CD4-positive, CD25-positive, alpha-beta regulatory T cell (primary cell): Measurements from ENCODE around the gene ITGAX. TPM values are rescaled to one million over a fixed set of nuclear protein-coding genes. Genes with fewer than 3 reads are reported as not detected.
"Not testable (repeated sequence)": the region's sequence is repeated elsewhere in the genome, so short reads cannot be mapped to it uniquely, and the experiment has no call there.

Experiments
- ATAC-seq, 2 donors: fragments of 150-1000 bp; cut with Tn5 transposase; one replicate each; pipeline ENCODE4 v1.10.0; 2021; ENCODE audit warnings: low read depth in 2 of 2, moderate number of reproducible peaks in 2 of 2, moderate library complexity in 1 of 2
- DNase-seq, 3 donors: peaks; one replicate each; pipeline versions ENCODE4 v3.0.0 to v3.0.0-alpha.2; 2012 to 2022; ENCODE audit warnings: mixed read lengths in 1 of 3
- H3K27ac ChIP-seq: one replicate; pipeline ENCODE4 v1.7.0; 2013; ENCODE audit warnings: mild to moderate bottlenecking, low read length; ENCODE audit not compliant: insufficient read depth, poor library complexity, severe bottlenecking
- H3K27me3 ChIP-seq: one replicate; pipeline ENCODE4 v1.7.0; 2013; ENCODE audit warnings: low read length; ENCODE audit not compliant: control insufficient read depth, insufficient read depth
- H3K36me3 ChIP-seq: one replicate; pipeline ENCODE4 v1.7.0; 2013; ENCODE audit warnings: mild to moderate bottlenecking, low read length, moderate library complexity; ENCODE audit not compliant: control insufficient read depth, insufficient read depth
- H3K4me1 ChIP-seq: 2 replicates; pipeline ENCODE4 v1.7.0; 2013; ENCODE audit warnings: mild to moderate bottlenecking, low read length; ENCODE audit not compliant: insufficient read depth, control insufficient read depth, poor library complexity, severe bottlenecking
- H3K4me3 ChIP-seq: one replicate; pipeline ENCODE4 v1.7.0; 2013; ENCODE audit warnings: low read depth, mild to moderate bottlenecking, low read length, moderate library complexity
- H3K9me3 ChIP-seq, 2 experiments: 1 replicate in 1 of 2; 2 replicates in 1 of 2; pipeline ENCODE4 v1.7.0; 2013; ENCODE audit warnings: low read length in 2 of 2, mild to moderate bottlenecking in 1 of 2, moderate library complexity in 1 of 2; ENCODE audit not compliant: control insufficient read depth in 2 of 2
- H3K27ac Mint-ChIP-seq, 3 donors: one replicate each; pipeline ENCODE4 v1.8.0; 2020 to 2022; ENCODE audit warnings: mild to moderate bottlenecking in 3 of 3, mixed read lengths in 3 of 3, moderate library complexity in 2 of 3
- H3K27me3 Mint-ChIP-seq: one replicate; pipeline ENCODE4 v1.8.0; 2022; ENCODE audit warnings: mild to moderate bottlenecking, mixed read lengths
- H3K36me3 Mint-ChIP-seq: one replicate; pipeline ENCODE4 v1.8.0; 2020; ENCODE audit warnings: mixed read lengths
- H3K4me1 Mint-ChIP-seq, 4 donors: one replicate each; pipeline ENCODE4 v1.8.0; 2020 to 2022; ENCODE audit warnings: mixed read lengths in 4 of 4, mild to moderate bottlenecking in 1 of 4
- H3K4me3 Mint-ChIP-seq, 4 donors: one replicate each; pipeline ENCODE4 v1.8.0; 2020 to 2022; ENCODE audit warnings: mild to moderate bottlenecking in 4 of 4, mixed read lengths in 4 of 4, moderate library complexity in 3 of 4
- H3K9me3 Mint-ChIP-seq, 7 donors: one replicate each; pipeline ENCODE4 v1.8.0; 2020 to 2022; ENCODE audit warnings: mixed read lengths in 7 of 7, mild to moderate bottlenecking in 3 of 7, moderate library complexity in 2 of 7
- polyA plus RNA-seq, 4 donors: library from polyadenylated mRNA; unstranded; fragments of 300-500 nt; fragmentation: Illumina TruSeq; gene quantifications; one replicate each; pipeline ENCODE4 v1.2.3, GENCODE V29; 2021
- total RNA-seq: library from RNA; stranded (reverse); gene quantifications from one replicate; pipeline ENCODE4 v1.2.3, GENCODE V29; 2022

The ITGAX gene
- total and polyA plus RNA-seq, 5 donors from 2014 or later, result 0.47 to 1.9 TPM; not detected in 3

DNA sequence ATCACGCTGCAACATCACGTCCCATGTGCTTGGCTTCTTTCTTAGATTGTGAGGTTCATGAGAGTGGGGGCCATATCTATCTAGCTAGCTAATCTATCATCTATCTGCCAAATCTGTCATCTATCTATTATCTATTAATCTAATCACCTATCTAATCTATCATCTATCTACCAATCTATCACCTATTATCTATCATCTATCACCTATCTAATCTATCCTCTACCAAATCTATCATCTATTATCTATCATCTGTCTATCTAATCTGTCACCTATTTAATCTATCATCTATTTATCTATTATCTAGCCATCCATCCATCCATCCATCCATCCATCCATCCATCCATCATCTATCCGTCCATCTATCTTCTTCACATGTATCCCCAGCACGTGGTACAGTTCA is 59.0 kb downstream of the ITGAX start:
- H3K4me3 ChIP-seq, result no peak overlapping the region
- H3K27me3 Mint-ChIP-seq, result peaks cover 5% of the 10 kb centered on the region
- no peak overlapping the region for H3K27ac ChIP-seq
- no peak for DNase-seq
- no peaks in the 10 kb centered on the region for H3K36me3 ChIP-seq
- H3K36me3 Mint-ChIP-seq, result no peaks in the 10 kb centered on the region
- ATAC-seq, result no peak
- H3K9me3 ChIP-seq, result no peaks in the 10 kb centered on the region
- H3K27ac Mint-ChIP-seq, result no peak overlapping the region
- no peak overlapping the region for H3K4me3 Mint-ChIP-seq
- peaks cover 0 to 3% (median 0%) of the 10 kb centered on the region in 7 donors for H3K9me3 Mint-ChIP-seq
- H3K4me1 ChIP-seq, result no peaks in the 10 kb centered on the region
- H3K27me3 ChIP-seq, result no peaks in the 10 kb centered on the region
- no peaks in the 10 kb centered on the region for H3K4me1 Mint-ChIP-seq

DNA sequence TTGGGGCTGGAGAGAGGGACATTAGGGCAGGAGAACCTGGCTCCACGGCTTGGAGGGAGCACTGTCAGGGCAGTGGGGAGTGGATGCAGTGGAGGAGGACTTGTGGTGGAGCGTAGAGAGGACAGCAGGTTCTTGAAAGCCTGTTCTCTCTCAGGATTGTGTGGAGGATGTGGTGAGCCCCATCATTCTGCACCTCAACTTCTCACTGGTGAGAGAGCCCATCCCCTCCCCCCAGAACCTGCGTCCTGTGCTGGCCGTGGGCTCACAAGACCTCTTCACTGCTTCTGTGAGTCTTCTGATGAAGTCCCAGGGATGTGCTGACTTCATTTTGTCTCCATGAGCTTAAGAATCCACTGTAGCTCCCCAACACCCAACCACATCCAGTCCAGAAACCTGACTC is 59.7 kb downstream of the ITGAX start:
- ATAC-seq (no peak), DNase-seq (peak in 1 of 3 donors; percentile 26)
- Mint-ChIP-seq H3K4me3 (no peak overlapping the region), H3K4me1 (no peaks in the 10 kb centered on the region), H3K9me3 (peaks cover 0 to 3% (median 0%) of the 10 kb centered on the region in 7 donors), H3K27ac (no peak overlapping the region), H3K36me3 (no peaks in the 10 kb centered on the region), H3K27me3 (peaks cover 5% of the 10 kb centered on the region)
- Histone ChIP-seq H3K36me3 (no peaks in the 10 kb centered on the region), H3K9me3 (no peaks in the 10 kb centered on the region), H3K27ac (no peak overlapping the region), H3K4me1 (no peaks in the 10 kb centered on the region), H3K27me3 (no peaks in the 10 kb centered on the region), H3K4me3 (no peak overlapping the region)

DNA sequence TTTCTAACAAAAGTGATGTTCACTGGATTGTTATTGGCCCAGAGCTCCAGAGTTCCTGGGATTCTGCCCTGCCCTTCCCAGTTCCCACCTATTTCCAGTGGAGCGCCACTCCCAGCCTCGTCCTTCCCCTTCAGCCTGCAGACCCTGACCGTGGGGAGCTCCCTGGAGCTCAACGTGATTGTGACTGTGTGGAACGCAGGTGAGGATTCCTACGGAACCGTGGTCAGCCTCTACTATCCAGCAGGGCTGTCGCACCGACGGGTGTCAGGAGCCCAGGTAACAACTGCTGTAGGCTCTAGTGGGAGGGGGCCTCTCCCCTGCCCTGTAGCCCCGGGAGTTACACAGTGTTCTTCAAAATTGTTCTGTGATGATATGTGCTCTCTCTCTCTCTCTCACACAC is 61.4 kb downstream of the ITGAX start:
- H3K27me3 Mint-ChIP-seq, result peaks cover 5% of the 10 kb centered on the region

DNA sequence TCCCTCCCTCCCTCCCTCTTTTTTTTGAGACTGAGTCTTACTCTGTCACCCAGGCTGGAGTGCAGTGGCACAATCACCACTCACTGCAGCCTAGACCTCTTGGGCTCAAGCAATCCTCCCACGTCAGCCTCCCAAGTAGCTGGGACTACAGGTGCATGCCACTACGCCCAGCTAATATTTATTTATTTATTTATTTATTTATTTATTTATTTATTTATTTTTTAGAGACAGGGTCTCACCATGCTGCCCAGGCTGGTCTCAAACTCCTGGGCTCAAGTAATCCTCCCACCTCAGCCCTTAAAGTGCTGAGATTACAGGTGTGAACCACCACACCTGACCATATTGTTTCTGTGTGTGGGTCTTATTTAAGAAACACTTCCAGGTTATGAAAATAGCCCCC is 62.1 kb downstream of the ITGAX start:
- H3K4me3 ChIP-seq, H3K36me3 ChIP-seq, H3K9me3 Mint-ChIP-seq, H3K27ac Mint-ChIP-seq, H3K27me3 Mint-ChIP-seq, H3K27ac ChIP-seq, H3K36me3 Mint-ChIP-seq, H3K4me3 Mint-ChIP-seq, H3K27me3 ChIP-seq, DNase-seq, H3K4me1 Mint-ChIP-seq, H3K4me1 ChIP-seq, H3K9me3 ChIP-seq, ATAC-seq: not testable (repeated sequence)

More for the DNA sequence above, 61.4 kb downstream of the ITGAX start:
- no peaks in the 10 kb centered on the region for H3K4me1 ChIP-seq
- Mint-ChIP-seq H3K4me1 (peaks cover 0 to 2% (median 0%) of the 10 kb centered on the region in 4 donors), H3K36me3 (no peaks in the 10 kb centered on the region), H3K4me3 (no peak overlapping the region), H3K27ac (no peak overlapping the region), H3K9me3 (peaks cover 0 to 3% (median 0%) of the 10 kb centered on the region in 7 donors)
- no peaks in the 10 kb centered on the region for H3K36me3 ChIP-seq
- no peak overlapping the region for H3K4me3 ChIP-seq
- no peak for ATAC-seq
- H3K9me3 ChIP-seq, result no peaks in the 10 kb centered on the region
- no peaks in the 10 kb centered on the region for H3K27me3 ChIP-seq
- no peak overlapping the region for H3K27ac ChIP-seq
- DNase-seq, result no peak

DNA sequence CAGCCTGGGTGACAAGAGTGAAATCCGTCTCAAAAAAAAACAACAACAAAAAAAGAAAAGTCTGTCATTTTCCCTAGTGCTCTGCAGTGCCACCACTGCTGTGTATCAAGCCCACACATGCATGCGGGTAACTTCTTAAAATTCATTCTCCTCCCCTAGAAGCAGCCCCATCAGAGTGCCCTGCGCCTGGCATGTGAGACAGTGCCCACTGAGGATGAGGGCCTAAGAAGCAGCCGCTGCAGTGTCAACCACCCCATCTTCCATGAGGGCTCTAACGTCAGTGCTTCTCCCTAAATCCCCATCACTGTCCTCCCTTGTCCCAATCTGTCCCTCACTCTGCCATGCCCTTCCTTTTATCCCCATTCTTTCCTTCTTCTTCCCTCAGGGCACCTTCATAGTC is 62.9 kb downstream of the ITGAX start:
- Mint-ChIP-seq H3K27me3 (peaks cover 5% of the 10 kb centered on the region), H3K36me3 (no peaks in the 10 kb centered on the region), H3K27ac (no peak overlapping the region), H3K4me3 (no peak overlapping the region), H3K4me1 (peaks cover 0 to 7% (median 2%) of the 10 kb centered on the region in 4 donors), H3K9me3 (peaks cover 0 to 3% (median 0%) of the 10 kb centered on the region in 7 donors)
- ATAC-seq (no peak), DNase-seq (no peak)
- Histone ChIP-seq H3K27me3 (no peaks in the 10 kb centered on the region), H3K4me1 (no peaks in the 10 kb centered on the region), H3K27ac (no peak overlapping the region), H3K9me3 (no peaks in the 10 kb centered on the region), H3K36me3 (no peaks in the 10 kb centered on the region), H3K4me3 (no peak overlapping the region)

DNA sequence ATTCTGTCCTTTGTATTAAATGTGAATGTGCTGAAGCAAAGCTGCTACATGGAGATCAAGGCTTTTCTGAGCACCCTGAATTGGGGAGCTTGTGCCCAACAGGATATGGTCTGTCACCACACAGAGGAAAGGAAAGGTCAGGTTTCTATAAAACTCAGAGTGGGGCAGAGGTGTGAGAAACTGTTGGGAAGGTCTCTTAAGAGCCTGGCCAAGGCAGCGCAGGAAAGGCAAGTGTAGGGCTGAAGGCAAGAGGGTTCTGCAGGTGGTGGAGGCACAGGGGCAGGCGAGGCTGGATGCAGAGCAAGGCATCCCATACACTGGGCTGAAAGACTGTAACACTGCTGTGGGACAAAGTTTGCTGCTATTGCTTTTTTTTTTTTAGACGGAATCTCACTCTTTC is 65.1 kb downstream of the ITGAX start:
- Mint-ChIP-seq H3K36me3 (no peaks in the 10 kb centered on the region), H3K27ac (peak overlapping the region in 1 of 3 donors; percentile 45), H3K4me3 (no peak overlapping the region), H3K27me3 (no peaks in the 10 kb centered on the region), H3K4me1 (peaks cover 0 to 7% (median 2%) of the 10 kb centered on the region in 4 donors), H3K9me3 (peaks cover 0 to 3% (median 0%) of the 10 kb centered on the region in 7 donors)
- Histone ChIP-seq H3K4me1 (no peaks in the 10 kb centered on the region), H3K27me3 (no peaks in the 10 kb centered on the region), H3K9me3 (no peaks in the 10 kb centered on the region), H3K36me3 (no peaks in the 10 kb centered on the region), H3K27ac (no peak overlapping the region), H3K4me3 (no peak overlapping the region)
- ATAC-seq (no peak), DNase-seq (peak in 1 of 3 donors; percentile 19)

DNA sequence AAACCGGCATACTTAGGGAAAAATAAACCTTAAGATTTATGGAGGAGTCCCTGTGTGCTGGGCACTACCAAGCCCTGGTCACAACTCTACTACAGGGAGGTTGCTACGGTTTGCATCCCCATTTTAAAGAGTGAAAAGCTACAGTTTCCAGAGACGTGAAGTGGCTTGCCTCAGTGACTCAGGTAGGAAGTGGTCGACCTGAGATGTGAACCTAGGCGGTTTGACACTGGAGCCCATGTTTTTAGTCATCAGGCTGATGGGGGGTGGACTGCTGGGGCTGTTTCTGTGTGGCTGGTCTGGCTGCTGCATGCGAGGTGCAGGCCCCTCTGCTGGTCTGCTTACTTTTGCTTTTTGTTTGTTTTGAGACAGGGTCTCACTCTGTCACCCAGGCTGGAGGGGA is 66.6 kb downstream of the ITGAX start:
- Histone ChIP-seq H3K27ac (no peak overlapping the region), H3K36me3 (no peaks in the 10 kb centered on the region), H3K4me1 (no peaks in the 10 kb centered on the region), H3K4me3 (no peak overlapping the region), H3K27me3 (no peaks in the 10 kb centered on the region), H3K9me3 (no peaks in the 10 kb centered on the region)
- Mint-ChIP-seq H3K27ac (no peak overlapping the region), H3K36me3 (no peaks in the 10 kb centered on the region), H3K4me3 (no peak overlapping the region), H3K9me3 (peaks cover 0 to 3% (median 0%) of the 10 kb centered on the region in 7 donors), H3K4me1 (peaks cover 0 to 7% (median 2%) of the 10 kb centered on the region in 4 donors), H3K27me3 (no peaks in the 10 kb centered on the region)
- peak in 1 of 3 donors; percentile 68 for DNase-seq
- peak in 1 of 2 donors; percentile 55 for ATAC-seq

DNA sequence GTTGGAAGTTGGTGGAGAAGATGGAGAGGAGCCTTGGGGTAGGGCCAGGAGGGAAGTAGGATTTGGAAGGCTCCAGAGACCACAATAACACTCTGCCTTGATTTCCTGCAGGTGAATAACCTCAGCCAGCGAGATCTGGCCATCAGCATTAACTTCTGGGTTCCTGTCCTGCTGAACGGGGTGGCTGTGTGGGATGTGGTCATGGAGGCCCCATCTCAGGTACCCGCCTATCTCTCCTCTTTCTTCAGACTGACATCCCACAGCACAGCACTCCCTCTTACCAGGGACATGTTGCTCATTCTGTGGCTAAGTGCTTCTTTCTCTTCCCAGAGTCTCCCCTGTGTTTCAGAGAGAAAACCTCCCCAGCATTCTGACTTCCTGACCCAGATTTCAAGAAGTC is 68.3 kb downstream of the ITGAX start:
- peaks cover 0 to 9% (median 2%) of the 10 kb centered on the region in 4 donors for H3K4me1 Mint-ChIP-seq
- H3K4me3 Mint-ChIP-seq, result no peak overlapping the region
- H3K36me3 ChIP-seq, result no peaks in the 10 kb centered on the region
- H3K27ac Mint-ChIP-seq, result peak overlapping the region in 1 of 3 donors; percentile 32
- no peak for ATAC-seq
- H3K36me3 Mint-ChIP-seq, result no peaks in the 10 kb centered on the region
- no peaks in the 10 kb centered on the region for H3K4me1 ChIP-seq
- no peaks in the 10 kb centered on the region for H3K9me3 ChIP-seq
- DNase-seq, result no peak
- H3K27me3 Mint-ChIP-seq, result peaks cover 1% of the 10 kb centered on the region
- no peaks in the 10 kb centered on the region for H3K27me3 ChIP-seq
- no peak overlapping the region for H3K4me3 ChIP-seq
- peaks cover 0 to 2% (median 0%) of the 10 kb centered on the region in 7 donors for H3K9me3 Mint-ChIP-seq
- H3K27ac ChIP-seq, result no peak overlapping the region
